Activated CD8-positive, alpha-beta memory T cell treated with anti-CD3 and anti-CD28 coated beads for 4 hours (primary cell): ENCODE results near the gene ZNF304.
"Not testable (repeated sequence)": the region's sequence is repeated elsewhere in the genome, so short reads cannot be mapped to it uniquely, and the experiment has no call there.

Experiments
- DNase-seq, 2 donors: peaks; one replicate each; pipeline ENCODE4 v3.0.0-alpha.2; 2020; ENCODE audit warnings: low read depth in 2 of 2

Gene ZNF304

DNA sequence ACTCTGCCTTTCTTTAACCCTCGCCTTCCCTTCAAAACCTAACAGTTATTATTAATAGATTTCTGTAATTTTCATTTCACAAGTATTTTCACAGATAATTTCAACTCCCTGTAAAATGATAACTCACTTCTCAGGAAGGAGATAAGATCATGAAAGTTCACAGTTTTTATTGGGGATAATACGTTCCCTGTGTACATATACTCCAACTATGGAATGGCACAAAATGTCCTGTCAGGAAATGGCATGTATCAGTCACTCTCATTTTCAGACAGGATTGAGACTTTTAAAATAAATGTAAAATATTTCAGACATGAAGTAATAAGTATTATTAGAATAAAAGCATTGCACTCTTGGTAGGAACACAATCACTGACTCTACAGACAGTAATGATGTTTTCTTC is 11.3 kb downstream of the ZNF304 start:
- no peak for DNase-seq

GRCh38 chr19:57362997-57363687 is 12.1 kb downstream of the ZNF304 start, which contains the start of the genes TRAPPC2B and ZNF547:
TRAPPC2B (plus strand) TSS chr19:57363551; CDS start chr19:57364834, 1,283 bp downstream.
ZNF547 (plus strand) TSS chr19:57363551; CDS start chr19:57368556, 5,005 bp downstream.
- peak; percentile 96 to 98 for DNase-seq

DNA sequence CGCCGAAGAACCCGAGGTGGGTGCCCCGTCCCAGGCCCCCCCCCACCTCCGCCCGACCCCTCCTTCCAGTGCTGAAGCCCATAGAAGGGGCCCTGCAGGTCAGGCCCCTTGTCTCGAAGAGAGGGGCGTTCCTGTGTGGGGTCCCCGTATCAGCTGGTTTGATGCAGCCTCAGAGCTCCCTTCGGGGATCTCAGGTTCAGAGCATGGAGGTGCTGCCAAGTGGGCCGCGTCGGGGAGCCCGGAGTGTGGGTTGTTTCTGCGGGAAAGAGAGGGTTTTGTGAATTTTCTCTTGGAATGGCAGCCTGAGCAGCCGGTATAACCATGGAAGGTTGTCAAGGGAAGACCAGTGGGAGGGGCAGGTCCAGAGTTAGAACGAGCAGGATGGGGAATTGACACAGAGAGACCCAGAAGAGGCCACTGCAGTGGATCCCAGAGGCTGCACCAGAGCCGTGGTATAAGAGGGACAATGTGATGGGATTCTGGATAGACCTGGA is 12.7 kb downstream of the ZNF304 start:
- no peak for DNase-seq

DNA sequence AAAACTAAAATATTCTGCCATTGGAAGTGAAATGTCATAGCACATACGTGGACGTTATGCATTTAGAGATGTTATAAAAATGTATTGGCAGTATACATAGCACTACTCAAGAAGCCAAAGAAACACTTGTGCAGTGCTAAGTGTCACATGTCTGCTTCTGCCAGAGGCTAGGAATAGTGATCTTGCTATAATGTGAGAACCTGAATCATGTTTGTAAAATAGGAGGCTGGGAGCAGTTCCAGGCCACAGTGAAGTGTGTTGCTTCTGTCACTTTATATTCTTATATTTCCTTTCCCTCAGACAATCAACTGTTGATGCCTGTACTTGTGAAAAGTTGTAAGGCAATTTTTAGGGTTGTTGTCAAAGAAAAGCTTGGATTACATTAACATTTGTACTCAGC is 15.7 kb downstream of the ZNF304 start:
- DNase-seq, result no peak

GRCh38 chr19:57374179-57374578 is 23.1 kb downstream of the ZNF304 start:
- no peak for DNase-seq

GRCh38 chr19:57374647-57375046 is 23.6 kb downstream of the ZNF304 start:
- DNase-seq, result not testable (repeated sequence)

GRCh38 chr19:57376151-57376550 is 25.1 kb downstream of the ZNF304 start:
- DNase-seq, result no peak

GRCh38 chr19:57377498-57378146 is 26.6 kb downstream of the ZNF304 start:
- no peak for DNase-seq

DNA sequence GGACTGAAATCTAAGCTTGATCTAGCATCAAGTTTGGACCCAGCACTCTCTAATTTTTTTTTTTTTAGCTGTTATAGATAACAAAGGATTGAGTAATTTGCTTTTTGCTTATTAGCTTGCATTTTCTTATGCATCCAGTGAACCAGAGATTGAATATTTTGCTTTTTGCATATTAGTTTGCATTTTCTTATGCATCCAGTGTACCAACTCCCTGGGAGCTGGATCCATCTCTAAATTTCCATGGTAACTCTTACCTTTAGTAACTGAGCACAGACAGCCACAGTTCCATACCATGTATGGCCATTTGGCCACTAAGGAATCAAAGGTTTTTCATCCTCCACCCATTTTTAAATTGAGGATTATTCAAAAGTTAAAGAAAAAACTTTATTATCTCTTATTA is 29.9 kb downstream of the ZNF304 start:
- no peak for DNase-seq

DNA sequence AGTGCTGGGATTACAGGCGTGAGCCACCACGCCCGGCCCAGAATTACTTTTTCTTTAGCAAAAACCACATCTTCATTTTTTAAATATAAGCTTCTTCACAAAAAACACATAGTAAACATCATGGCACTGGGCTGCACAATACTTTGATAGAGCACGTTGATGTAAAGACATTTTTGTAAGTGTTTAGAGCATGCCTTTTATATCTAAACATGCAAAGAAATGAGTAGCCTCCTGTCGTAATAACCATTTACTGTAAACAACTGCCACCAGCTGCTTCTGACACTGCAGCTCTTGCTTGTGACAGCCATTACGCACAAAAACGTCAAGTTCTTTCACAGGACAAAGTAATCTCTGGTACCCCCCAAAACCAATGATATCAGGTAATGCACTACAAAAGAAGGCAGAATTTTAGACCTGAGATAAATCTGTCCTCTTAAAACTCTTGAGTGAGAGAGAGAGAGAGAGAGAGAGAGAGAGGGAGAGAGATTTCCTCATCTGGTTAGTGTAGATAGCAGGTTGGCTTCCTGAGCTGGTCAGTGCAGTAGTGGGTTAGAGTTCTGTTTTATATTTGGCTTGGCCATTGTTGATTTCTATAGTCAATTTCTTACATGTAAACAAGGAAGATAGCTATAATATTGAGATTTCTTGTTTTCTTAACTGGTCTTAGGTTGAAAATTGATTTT is 31.9 kb downstream of the ZNF304 start:
- no peak for DNase-seq

DNA sequence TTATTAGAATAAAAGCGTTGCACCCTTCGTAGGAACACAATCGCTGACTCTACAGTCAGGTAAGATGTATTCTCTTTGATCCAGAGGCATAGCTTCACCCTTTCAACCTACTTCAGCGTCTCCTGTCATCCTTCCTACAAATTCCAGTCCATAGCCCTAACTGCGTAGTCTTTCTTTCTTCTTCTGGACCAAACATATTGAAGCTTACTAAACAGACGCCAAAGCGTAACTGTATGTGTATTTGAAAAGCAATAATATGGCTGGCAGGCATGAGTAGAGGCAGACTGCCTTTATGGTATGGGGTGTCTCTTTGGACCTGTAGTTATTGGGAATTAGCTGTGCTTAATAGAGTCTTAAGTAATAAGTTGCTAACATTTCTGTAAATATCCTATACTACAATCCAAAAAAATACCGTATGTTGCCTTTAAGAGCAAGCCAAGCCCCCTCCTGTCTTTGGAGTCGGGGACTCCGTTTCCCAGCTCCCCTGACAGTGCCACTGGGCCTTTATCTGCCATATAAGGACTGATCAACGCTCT is 38.2 kb downstream of the ZNF304 start:
- no peak for DNase-seq

DNA sequence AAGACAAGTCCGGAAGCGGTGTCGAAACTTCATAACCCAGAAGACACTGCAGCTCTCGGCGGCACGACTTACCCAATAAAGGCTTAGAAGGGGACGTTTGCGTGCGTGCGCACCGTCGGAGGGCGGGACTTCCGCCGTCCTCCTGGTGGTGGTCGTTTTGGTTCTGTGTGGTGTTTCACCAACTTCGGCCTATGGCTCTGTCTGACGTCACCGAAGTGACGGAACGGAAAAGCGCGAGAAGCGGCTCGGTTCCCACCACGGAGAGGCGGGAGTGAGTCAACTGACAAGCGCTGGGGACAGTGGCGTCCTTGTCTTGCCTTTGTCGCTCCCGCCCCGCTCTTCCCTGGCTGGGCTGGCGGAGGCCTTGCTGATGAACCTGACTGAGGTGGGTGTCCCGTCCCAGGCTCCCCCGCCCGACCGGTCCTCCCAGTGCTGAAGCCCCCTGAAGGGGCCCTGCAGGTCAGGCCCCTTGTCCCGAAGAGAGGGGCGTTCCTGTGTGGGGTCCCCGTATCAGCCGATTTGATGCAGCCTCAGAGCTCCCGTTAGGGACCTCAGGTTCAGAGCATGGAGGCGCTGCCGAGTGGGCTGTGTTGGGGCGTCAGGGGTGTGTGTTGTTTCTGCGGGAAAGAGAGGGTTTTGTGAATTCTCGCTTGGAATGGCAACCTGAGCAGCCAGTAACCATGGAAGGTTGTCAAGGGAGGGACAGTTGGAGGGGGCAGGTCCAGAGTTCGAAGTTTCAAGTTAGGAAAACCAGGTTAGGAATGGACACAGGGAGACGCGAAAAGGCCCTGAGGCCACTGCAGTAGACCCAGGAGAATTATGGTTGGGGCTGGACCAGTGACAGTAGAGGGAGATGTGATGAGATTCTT is 38.9 kb downstream of the ZNF304 start, which contains the start of gene ZNF548:
Gene ZNF548, plus strand, starts transcription at position 125 of the 869 bp plus-strand sequence. Its CDS starts 246 bp downstream, at position 371.
- peak; percentile 98 for DNase-seq

DNA sequence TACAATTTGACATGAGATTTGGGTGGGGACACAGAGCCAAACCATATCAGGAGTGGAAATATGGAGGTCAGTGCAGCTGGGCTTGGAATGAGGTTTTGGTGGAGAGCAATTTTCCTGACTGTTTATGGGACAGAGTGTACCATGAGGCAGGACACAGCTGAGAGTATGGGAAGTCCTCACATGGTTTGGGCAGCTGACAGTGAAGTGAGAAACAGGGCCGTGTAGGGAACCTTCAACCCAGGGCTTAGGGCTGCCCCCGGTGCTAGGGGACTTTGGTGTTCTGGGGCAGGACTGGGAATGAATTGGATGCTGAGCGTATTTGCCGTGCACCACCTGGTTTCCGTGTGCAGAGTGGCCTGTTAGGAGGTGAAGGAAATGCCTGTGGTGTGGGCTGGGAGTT is 44.6 kb downstream of the ZNF304 start:
- no peak for DNase-seq

DNA sequence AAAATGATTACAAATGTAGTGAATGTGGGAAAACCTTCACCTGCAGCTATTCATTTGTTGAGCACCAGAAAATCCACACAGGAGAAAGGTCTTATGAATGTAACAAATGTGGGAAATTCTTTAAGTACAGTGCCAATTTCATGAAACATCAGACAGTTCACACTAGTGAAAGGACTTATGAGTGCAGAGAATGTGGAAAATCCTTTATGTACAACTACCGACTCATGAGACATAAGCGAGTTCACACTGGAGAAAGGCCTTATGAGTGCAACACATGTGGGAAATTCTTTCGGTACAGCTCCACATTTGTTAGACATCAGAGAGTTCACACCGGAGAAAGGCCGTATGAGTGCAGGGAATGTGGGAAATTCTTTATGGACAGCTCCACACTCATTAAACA is 47.8 kb downstream of the ZNF304 start:
- DNase-seq, result no peak

DNA sequence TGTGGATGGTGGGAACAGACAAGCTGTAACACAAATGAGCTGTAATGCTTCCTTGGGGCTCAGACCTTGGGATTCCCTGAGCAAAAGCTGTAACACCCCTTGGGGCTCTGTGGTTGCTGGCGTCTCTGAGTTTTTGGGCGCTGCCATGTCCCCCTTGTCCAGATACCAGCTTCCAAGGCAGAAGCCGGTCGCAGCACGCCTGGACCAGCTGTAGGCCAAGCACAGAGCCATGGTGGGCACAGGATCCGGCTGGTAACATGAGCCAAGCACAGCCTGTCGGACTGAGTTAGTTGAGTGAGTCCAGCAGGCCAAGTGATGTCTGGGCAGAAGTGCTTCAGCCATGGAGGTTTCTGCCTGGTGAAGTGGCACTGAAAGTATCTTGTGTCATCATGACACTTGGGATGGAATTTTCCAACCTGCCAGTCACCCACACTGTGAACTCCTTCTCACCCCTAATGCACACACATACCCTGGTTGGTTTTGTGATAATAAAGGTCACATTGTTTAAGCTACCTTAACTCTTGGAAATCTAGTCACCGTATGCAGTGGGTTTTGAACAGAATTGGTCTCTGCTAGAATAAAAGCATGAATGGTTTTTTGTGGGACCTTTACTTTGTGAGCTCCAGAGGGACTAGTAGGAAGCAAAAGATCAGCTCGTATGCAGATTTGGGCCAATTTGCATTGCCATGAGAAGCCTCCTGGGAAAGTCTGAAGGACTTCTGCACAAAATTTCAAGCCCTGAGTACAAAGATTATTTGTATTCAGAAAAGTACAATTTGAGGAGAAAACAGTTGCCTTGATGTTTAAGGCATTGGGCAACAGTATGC is 52.9 kb downstream of the ZNF304 start:
- no peak for DNase-seq

DNA sequence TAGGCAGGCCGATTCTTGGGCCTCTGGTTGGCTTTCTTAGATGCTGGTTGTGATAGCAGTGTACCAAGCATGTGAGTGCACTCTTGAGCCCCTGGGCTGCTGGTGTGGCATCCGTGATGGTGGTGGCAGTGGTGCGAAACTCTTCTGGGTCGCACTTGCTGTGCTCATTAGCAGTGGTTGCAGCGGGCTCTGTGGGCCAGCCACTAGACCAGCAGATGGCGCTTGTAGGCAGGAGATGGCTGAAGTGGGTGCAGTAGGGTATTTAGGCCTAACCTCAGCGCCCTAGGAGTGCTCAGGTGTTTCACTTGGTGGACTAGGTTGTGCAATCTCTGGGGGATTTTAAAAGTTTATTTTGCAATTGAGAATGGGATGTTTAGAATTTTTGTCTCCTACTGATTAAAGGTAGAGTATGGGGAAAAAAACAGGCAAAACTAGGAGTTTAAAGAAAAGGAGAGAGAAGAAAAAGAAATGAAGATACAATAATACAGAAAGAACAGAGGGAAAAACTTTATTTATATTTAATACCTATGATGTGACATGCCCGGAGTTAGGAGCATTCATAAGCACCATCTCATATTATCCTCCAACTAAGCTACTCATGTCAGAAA is 55.5 kb downstream of the ZNF304 start:
- DNase-seq, result peak; percentile 40 to 44
